Measurements from ENCODE around the gene ZNF281.

ZNF281 gene

GRCh38 chr1:200427744-200428143, 17.9 kb upstream of the ZNF281 start:
- H3K4me3 ChIP-seq (ENCODE audit: low read depth, low read length): no peak overlapping the region
- TF ChIP-seq CTCF (IDR thresholded peaks at IDR 0.05; ENCODE audit: low read depth, low read length) (no peak), MYC (IDR thresholded peaks at IDR 0.05; ENCODE audit: low read depth, low read length) (no peak), MAX (IDR thresholded peaks at IDR 0.05; ENCODE audit: low read depth, low read length) (no peak), POLR2A (IDR thresholded peaks at IDR 0.05; ENCODE audit: extremely low read depth, insufficient read length) (no peak)
- no peak for DNase-seq (ENCODE audit: low read depth)

- TF ChIP-seq MYC (IDR thresholded peaks at IDR 0.05; ENCODE audit: low read depth, low read length) (no peak), POLR2A (IDR thresholded peaks at IDR 0.05; ENCODE audit: extremely low read depth, insufficient read length) (no peak), CTCF (IDR thresholded peaks at IDR 0.05; ENCODE audit: low read depth, low read length) (no peak), MAX (IDR thresholded peaks at IDR 0.05; ENCODE audit: low read depth, low read length) (no peak)
- H3K4me3 ChIP-seq (ENCODE audit: low read depth, low read length): no peak overlapping the region
- no peak for DNase-seq (ENCODE audit: low read depth)
These were observed 16.4 kb upstream of the ZNF281 start for GRCh38 chr1:200426196-200426595.

GRCh38 chr1:200423235-200423634, 13.4 kb upstream of the ZNF281 start:
- no peak for DNase-seq (ENCODE audit: low read depth)
- TF ChIP-seq CTCF (IDR thresholded peaks at IDR 0.05; ENCODE audit: low read depth, low read length) (no peak), MYC (IDR thresholded peaks at IDR 0.05; ENCODE audit: low read depth, low read length) (no peak), POLR2A (IDR thresholded peaks at IDR 0.05; ENCODE audit: extremely low read depth, insufficient read length) (no peak), MAX (IDR thresholded peaks at IDR 0.05; ENCODE audit: low read depth, low read length) (no peak)
- no peak overlapping the region for H3K4me3 ChIP-seq (ENCODE audit: low read depth, low read length)

GRCh38 chr1:200422211-200422610, 12.4 kb upstream of the ZNF281 start:
- no peak for DNase-seq (ENCODE audit: low read depth)
- no peak overlapping the region for H3K4me3 ChIP-seq (ENCODE audit: low read depth, low read length)
- TF ChIP-seq MAX (IDR thresholded peaks at IDR 0.05; ENCODE audit: low read depth, low read length) (no peak), POLR2A (IDR thresholded peaks at IDR 0.05; ENCODE audit: extremely low read depth, insufficient read length) (no peak), MYC (IDR thresholded peaks at IDR 0.05; ENCODE audit: low read depth, low read length) (no peak), CTCF (IDR thresholded peaks at IDR 0.05; ENCODE audit: low read depth, low read length) (no peak)

GRCh38 chr1:200415789-200416593, 6.2 kb upstream of the ZNF281 start:
- TF ChIP-seq MAX (IDR thresholded peaks at IDR 0.05; ENCODE audit: low read depth, low read length): no peak
- TF ChIP-seq POLR2A (IDR thresholded peaks at IDR 0.05; ENCODE audit: extremely low read depth, insufficient read length): no peak
- no peak for TF ChIP-seq MYC (IDR thresholded peaks at IDR 0.05; ENCODE audit: low read depth, low read length)
- TF ChIP-seq CTCF (IDR thresholded peaks at IDR 0.05; ENCODE audit: low read depth, low read length): no peak
- H3K4me3 ChIP-seq (ENCODE audit: low read depth, low read length): no peak overlapping the region
- DNase-seq (ENCODE audit: low read depth): no peak
